KMS-11 (cell line): Measurements from ENCODE around the gene SLIT1.

Experiments used
- H2AFZ ChIP-seq: fragments of 200-600 bp; sonication (generic); 2 replicates; pipeline ENCODE4 v1.6.1; 2016; ENCODE audit warnings: antibody characterized with exemption, mixed run types, low read depth
- H3K27ac ChIP-seq: fragments of 200-600 bp; sonication (generic); 2 replicates; pipeline ENCODE4 v1.6.1; 2016; ENCODE audit warnings: mild to moderate bottlenecking, mixed run types
- H3K27me3 ChIP-seq: fragments of 200-600 bp; sonication (generic); 2 replicates; pipeline ENCODE4 v1.6.1; 2017; ENCODE audit warnings: mild to moderate bottlenecking, low read depth, mixed run types, moderate library complexity; ENCODE audit not compliant: insufficient read depth
- H3K36me3 ChIP-seq: fragments of 200-600 bp; sonication (generic); 2 replicates; pipeline ENCODE4 v1.6.1; 2017; ENCODE audit warnings: mild to moderate bottlenecking, mixed run types; ENCODE audit not compliant: insufficient read depth
- H3K4me1 ChIP-seq: fragments of 200-600 bp; sonication (generic); 2 replicates; pipeline ENCODE4 v1.6.1; 2016; ENCODE audit warnings: mild to moderate bottlenecking, low read depth, mixed run types; ENCODE audit not compliant: poor library complexity, severe bottlenecking
- H3K4me2 ChIP-seq: fragments of 200-600 bp; sonication (generic); 2 replicates; pipeline ENCODE4 v1.7.0; 2016; ENCODE audit warnings: mild to moderate bottlenecking, mixed run types
- H3K4me3 ChIP-seq: fragments of 200-600 bp; sonication (generic); IDR thresholded peaks from 2 replicates; pipeline ENCODE4 v1.6.1; 2017; ENCODE audit warnings: low read depth, low read length, mixed read lengths; ENCODE audit not compliant: insufficient read depth
- H3K79me2 ChIP-seq: fragments of 200-600 bp; sonication (generic); 2 replicates; pipeline ENCODE4 v1.6.1; 2016; ENCODE audit warnings: low read depth, mixed run types; ENCODE audit not compliant: insufficient read depth
- H3K9ac ChIP-seq: fragments of 200-600 bp; sonication (generic); 2 replicates; pipeline ENCODE4 v1.6.1; 2016; ENCODE audit warnings: mild to moderate bottlenecking, mixed run types
- H4K20me1 ChIP-seq: fragments of 200-600 bp; sonication (generic); 2 replicates; pipeline ENCODE4 v1.6.1; 2016; ENCODE audit warnings: mild to moderate bottlenecking, mixed run types; ENCODE audit not compliant: insufficient read depth
- CTCF ChIP-seq: fragments of 200-600 bp; sonication (generic); conservative IDR thresholded peaks from 2 replicates; pipeline ENCODE4 v1.6.1; 2017; ENCODE audit warnings: low read depth, mild to moderate bottlenecking, antibody characterized with exemption, low read length, moderate library complexity, mixed read lengths

SLIT1 gene

GRCh38 chr10:97058521-97058920, 127.2 kb downstream of the SLIT1 start:
- no peaks in the 10 kb centered on the region for H3K27me3 ChIP-seq
- H2AFZ ChIP-seq = no peak overlapping the region
- no peaks in the 10 kb centered on the region for H3K79me2 ChIP-seq
- H3K27ac ChIP-seq = no peak overlapping the region
- no peaks in the 10 kb centered on the region for H3K36me3 ChIP-seq
- TF ChIP-seq CTCF = no peak
- H4K20me1 ChIP-seq = no peaks in the 10 kb centered on the region
- no peak overlapping the region for H3K4me2 ChIP-seq
- no peaks in the 10 kb centered on the region for H3K4me1 ChIP-seq
- H3K4me3 ChIP-seq = no peak overlapping the region
- H3K9ac ChIP-seq = no peak overlapping the region

DNA sequence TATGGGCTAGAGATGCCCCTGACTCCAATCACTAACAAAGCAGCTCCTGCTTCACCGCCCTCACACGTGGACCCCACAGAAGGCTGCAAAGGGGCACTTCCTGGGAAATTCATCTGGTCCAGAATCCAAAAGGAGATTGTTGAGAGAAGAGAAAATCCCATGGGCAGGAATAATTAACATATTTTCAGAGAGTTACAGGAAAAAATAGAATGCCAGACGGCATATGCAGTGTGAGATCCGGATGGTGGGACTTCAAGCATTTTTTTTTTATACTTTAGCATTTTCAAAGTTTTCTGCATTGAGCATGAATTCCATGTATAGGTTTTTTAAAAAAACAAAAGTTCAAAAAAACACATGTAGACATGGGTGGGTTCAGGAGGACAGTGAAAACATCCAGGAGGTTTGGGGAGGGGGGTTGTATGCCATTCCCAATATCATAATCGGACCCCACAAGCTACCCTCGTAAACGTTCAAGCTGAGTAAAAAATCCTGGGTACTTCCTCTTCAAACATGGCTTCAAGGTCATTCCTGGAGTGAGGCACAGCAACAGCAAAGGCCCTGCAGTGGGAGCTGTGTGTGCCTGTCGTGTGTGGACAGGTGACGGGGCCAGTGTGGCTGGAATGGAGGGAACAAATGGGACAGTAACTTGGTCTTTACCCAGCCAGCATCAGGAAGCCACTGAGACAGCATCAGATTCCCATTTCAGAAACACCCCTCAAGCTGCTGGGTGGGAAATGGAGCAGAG, 128.1 kb downstream of the SLIT1 start:
- H3K27me3 ChIP-seq = no peaks in the 10 kb centered on the region
- no peaks in the 10 kb centered on the region for H4K20me1 ChIP-seq
- H2AFZ ChIP-seq = no peak overlapping the region
- H3K79me2 ChIP-seq = no peaks in the 10 kb centered on the region
- no peak overlapping the region for H3K4me3 ChIP-seq
- no peak overlapping the region for H3K27ac ChIP-seq
- no peak overlapping the region for H3K9ac ChIP-seq
- TF ChIP-seq CTCF = no peak
- H3K4me2 ChIP-seq = no peak overlapping the region
- no peaks in the 10 kb centered on the region for H3K4me1 ChIP-seq
- H3K36me3 ChIP-seq = no peaks in the 10 kb centered on the region

DNA sequence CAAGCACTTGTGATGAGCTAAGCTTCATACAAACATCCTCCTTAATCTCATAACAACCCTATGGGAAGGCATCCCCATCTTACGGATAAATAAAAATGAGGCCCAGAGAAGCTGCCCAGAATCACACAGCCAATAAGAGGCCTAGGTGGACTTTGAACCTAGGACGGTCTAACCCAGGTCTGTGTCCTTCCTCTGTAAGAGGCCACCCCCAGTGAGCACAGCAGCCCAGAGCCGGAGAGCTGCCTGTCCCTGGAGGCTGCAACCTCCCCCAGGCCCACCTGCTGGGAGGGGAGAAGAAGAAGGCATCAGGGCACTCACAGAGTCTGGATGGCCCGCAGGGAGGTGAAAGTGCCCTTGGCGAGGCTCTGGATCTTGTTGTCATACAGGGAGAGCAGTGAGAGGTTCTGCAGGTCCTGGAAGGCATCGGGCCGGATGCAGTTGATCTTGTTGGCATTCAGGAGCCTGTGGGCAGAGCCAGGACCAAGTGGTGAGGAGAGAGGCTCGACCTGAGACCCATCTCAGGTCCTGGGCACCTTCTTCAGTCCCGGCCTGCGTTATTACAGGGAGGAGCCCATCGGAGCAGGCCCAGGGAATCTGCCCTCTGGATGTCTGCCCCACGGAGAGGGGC, 129.6 kb downstream of the SLIT1 start:
- Histone ChIP-seq H4K20me1 (no peaks in the 10 kb centered on the region), H3K9ac (no peak overlapping the region), H3K27me3 (no peaks in the 10 kb centered on the region), H3K4me3 (no peak overlapping the region), H3K4me2 (no peak overlapping the region), H2AFZ (no peak overlapping the region), H3K4me1 (no peaks in the 10 kb centered on the region), H3K27ac (no peak overlapping the region), H3K36me3 (no peaks in the 10 kb centered on the region), H3K79me2 (no peaks in the 10 kb centered on the region)
- TF ChIP-seq CTCF = no peak

- H3K27me3 ChIP-seq = no peaks in the 10 kb centered on the region
- H3K36me3 ChIP-seq = no peaks in the 10 kb centered on the region
- no peak overlapping the region for H3K4me2 ChIP-seq
- H3K4me3 ChIP-seq = no peak overlapping the region
- H3K4me1 ChIP-seq = no peaks in the 10 kb centered on the region
- no peaks in the 10 kb centered on the region for H3K79me2 ChIP-seq
- no peak overlapping the region for H3K9ac ChIP-seq
- TF ChIP-seq CTCF = no peak
- H2AFZ ChIP-seq = no peak overlapping the region
- H4K20me1 ChIP-seq = no peaks in the 10 kb centered on the region
- no peak overlapping the region for H3K27ac ChIP-seq
These were observed 132.5 kb downstream of the SLIT1 start for GRCh38 chr10:97053276-97053675.
